ENCODE results near the gene FBL.
A peak's percentile ranks its signal among the peaks of the same experiment; 100 is the strongest.
"Not testable (repeated sequence)": the region's sequence is repeated elsewhere in the genome, so short reads cannot be mapped to it uniquely, and the experiment has no call there.

The FBL gene

GRCh38 chr19:39824143-39825092, 21.8 kb downstream of the FBL start:
- peak; percentile 75 to 86 (median 78) for DNase-seq (ENCODE audit: low read depth in 3 of 3)

- DNase-seq (ENCODE audit: low read depth in 3 of 3): no peak
These were observed 22.5 kb downstream of the FBL start for GRCh38 chr19:39823686-39824085.

- no peak for DNase-seq (ENCODE audit: low read depth in 3 of 3)
These were observed 25.5 kb downstream of the FBL start for GRCh38 chr19:39820696-39821095.

GRCh38 chr19:39819786-39820185, 26.4 kb downstream of the FBL start:
- DNase-seq (ENCODE audit: low read depth in 3 of 3): no peak

- DNase-seq (ENCODE audit: low read depth in 3 of 3): no peak
These were observed 27.5 kb downstream of the FBL start for GRCh38 chr19:39818626-39819097.

- DNase-seq (ENCODE audit: low read depth in 3 of 3): no peak
These were observed 28.2 kb downstream of the FBL start for GRCh38 chr19:39817888-39818561.

GRCh38 chr19:39816287-39817048, 29.7 kb downstream of the FBL start:
- DNase-seq (ENCODE audit: low read depth in 3 of 3): no peak

GRCh38 chr19:39814595-39814994, 31.6 kb downstream of the FBL start:
- DNase-seq (ENCODE audit: low read depth in 3 of 3): no peak

GRCh38 chr19:39814111-39814510, 32.1 kb downstream of the FBL start:
- not testable (repeated sequence) for DNase-seq (ENCODE audit: low read depth in 3 of 3)

- no peak for DNase-seq (ENCODE audit: low read depth in 3 of 3)
These were observed 32.8 kb downstream of the FBL start for GRCh38 chr19:39813264-39813993.

GRCh38 chr19:39811064-39811463, 35.1 kb downstream of the FBL start:
- DNase-seq (ENCODE audit: low read depth in 3 of 3): no peak

GRCh38 chr19:39810424-39810823, 35.8 kb downstream of the FBL start:
- no peak for DNase-seq (ENCODE audit: low read depth in 3 of 3)

- no peak for DNase-seq (ENCODE audit: low read depth in 3 of 3)
These were observed 36.8 kb downstream of the FBL start for GRCh38 chr19:39809368-39809767.

GRCh38 chr19:39808688-39809087, 37.5 kb downstream of the FBL start:
- not testable (repeated sequence) for DNase-seq (ENCODE audit: low read depth in 3 of 3)

GRCh38 chr19:39807846-39808364, 38.3 kb downstream of the FBL start:
- no peak for DNase-seq (ENCODE audit: low read depth in 3 of 3)

- no peak for DNase-seq (ENCODE audit: low read depth in 3 of 3)
These were observed 41.1 kb downstream of the FBL start for GRCh38 chr19:39805104-39805503.

GRCh38 chr19:39802958-39803357, 43.2 kb downstream of the FBL start:
- DNase-seq (ENCODE audit: low read depth in 3 of 3): no peak

- no peak for DNase-seq (ENCODE audit: low read depth in 3 of 3)
These were observed 49.1 kb downstream of the FBL start for GRCh38 chr19:39797083-39797482.

- DNase-seq (ENCODE audit: low read depth in 3 of 3): no peak
These were observed 50.1 kb downstream of the FBL start for GRCh38 chr19:39796000-39796498.

GRCh38 chr19:39795001-39795400, 51.2 kb downstream of the FBL start:
- DNase-seq (ENCODE audit: low read depth in 3 of 3): no peak

GRCh38 chr19:39792999-39793546, 53.1 kb downstream of the FBL start:
- DNase-seq (ENCODE audit: low read depth in 3 of 3): peak; percentile 39 to 66 (median 54)

Measured in stimulated activated CD4-positive, alpha-beta T cell treated with anti-CD3 and anti-CD28 coated beads, TNF-alpha, amount 100 ng/mL, for 48 hours (primary cell).